HG02588 (cell line): ENCODE measurements around the gene BAAT.

Experiments
- ATAC-seq: cut with Tn5 transposase; IDR thresholded peaks from one replicate; pipeline ENCODE4 v1.9.1; 2021; ENCODE audit warnings: mild to moderate bottlenecking, moderate library complexity; ENCODE audit not compliant: unreplicated experiment

Gene BAAT

GRCh38 chr9:101324245-101324804, 60.5 kb downstream of the BAAT start:
- no peak for ATAC-seq

GRCh38 chr9:101323129-101323528, 61.7 kb downstream of the BAAT start:
- no peak for ATAC-seq

GRCh38 chr9:101317735-101318134, 67.1 kb downstream of the BAAT start:
- ATAC-seq, result no peak

DNA sequence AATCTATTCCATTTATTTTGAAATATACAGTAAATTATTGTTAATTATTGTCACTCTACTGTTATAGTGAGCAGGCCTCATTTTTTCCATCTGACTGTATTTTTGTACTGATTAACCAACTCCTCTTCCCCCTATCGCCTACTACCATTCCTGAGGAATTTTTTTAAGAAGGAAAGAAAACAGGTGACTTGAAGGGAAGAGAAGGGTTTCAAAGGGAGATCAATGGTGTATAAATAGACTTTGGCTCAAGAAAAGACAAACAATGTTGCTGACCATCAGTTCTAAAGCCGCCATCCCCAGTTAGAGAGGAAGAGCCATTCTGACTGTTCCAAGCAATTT, 69.7 kb downstream of the BAAT start:
- no peak for ATAC-seq

DNA sequence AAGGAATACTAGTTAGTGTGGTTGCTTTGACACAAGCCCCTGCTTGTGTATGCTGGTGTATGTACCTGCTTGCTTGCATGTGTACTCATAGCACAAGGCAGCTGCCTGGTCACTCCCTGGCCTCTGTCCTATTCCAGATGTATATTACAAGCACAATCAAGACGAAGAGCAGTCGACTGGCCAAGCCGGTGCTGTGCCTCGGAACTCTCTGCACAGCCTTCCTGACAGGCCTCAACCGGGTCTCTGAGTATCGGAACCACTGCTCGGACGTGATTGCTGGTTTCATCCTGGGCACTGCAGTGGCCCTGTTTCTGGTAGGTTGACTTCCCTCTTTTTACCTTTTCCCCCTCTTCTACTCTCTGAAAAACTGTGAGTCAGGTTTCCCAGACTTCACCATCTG, 72.1 kb downstream of the BAAT start:
- ATAC-seq, result no peak

GRCh38 chr9:101311758-101312420, 72.9 kb downstream of the BAAT start:
- peak; percentile 88 for ATAC-seq

DNA sequence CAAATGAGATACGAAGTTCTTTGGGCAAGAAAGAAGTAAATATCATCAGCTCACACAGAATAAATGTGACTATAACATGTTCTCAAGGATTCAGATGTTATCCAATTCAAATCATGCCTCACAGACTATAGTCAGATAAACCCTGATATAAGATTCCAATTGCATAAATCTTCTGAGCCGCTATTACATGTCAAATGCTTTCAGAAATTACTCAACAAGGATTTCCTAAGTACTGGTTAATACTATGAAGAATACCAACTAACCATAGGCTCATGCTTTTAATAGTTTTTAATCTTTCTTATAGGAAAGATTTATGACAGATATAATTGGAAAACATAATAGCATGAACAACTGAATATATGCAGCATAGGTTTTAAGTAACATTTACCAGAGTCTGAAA, 73.6 kb downstream of the BAAT start:
- no peak for ATAC-seq
